Ishikawa (cell line): ENCODE measurements around the gene ROBO1.

Experiments
- EGR1 ChIP-seq: IDR thresholded peaks from 2 replicates; pipeline ENCODE4 v1.6.1; 2012
- RAD21 ChIP-seq: IDR thresholded peaks from 2 replicates; pipeline ENCODE4 v1.6.1; 2012; ENCODE audit warnings: low read depth
- TAF1 ChIP-seq: IDR thresholded peaks from 2 replicates; pipeline ENCODE4 v1.6.1; 2012; ENCODE audit warnings: low read depth, mild to moderate bottlenecking
- TCF12 ChIP-seq: IDR thresholded peaks from 2 replicates; pipeline ENCODE4 v1.6.1; 2012; ENCODE audit warnings: low read depth
- TEAD4 ChIP-seq: IDR thresholded peaks from 2 replicates; pipeline ENCODE4 v1.6.1; 2012
- ZBTB7A ChIP-seq: IDR thresholded peaks from 2 replicates; pipeline ENCODE4 v1.6.1; 2012; ENCODE audit warnings: low read depth
- TF ChIP-seq, protein P1 (sequence below): IDR thresholded peaks from 2 replicates; pipeline ENCODE4 v1.6.1; 2012; ENCODE audit warnings: low read depth, mild to moderate bottlenecking
- TF ChIP-seq, protein P2 (sequence below): IDR thresholded peaks from 2 replicates; pipeline ENCODE4 v1.6.1; 2012

DNA sequence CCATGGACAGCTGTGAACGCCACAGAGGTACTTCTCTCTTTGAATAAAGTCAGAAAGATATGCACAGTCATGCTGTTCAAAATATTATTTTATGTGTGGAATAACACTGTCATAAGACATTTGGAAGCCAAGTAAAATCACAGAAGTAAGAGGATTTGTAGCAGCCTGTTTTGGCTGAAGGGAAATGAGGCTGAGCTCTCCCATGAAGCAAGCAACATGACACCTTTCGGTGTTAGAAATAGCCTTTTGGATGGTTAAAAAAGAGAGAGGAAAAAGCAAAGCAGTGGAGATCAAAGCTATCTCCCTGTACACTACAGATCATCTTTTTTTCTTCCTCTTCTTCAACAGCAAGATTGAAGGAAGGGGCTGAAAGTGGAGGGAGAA is 755.3 kb downstream of the ROBO1 start:
- no peak for TF ChIP-seq TCF12
- TF ChIP-seq, protein P1, sequence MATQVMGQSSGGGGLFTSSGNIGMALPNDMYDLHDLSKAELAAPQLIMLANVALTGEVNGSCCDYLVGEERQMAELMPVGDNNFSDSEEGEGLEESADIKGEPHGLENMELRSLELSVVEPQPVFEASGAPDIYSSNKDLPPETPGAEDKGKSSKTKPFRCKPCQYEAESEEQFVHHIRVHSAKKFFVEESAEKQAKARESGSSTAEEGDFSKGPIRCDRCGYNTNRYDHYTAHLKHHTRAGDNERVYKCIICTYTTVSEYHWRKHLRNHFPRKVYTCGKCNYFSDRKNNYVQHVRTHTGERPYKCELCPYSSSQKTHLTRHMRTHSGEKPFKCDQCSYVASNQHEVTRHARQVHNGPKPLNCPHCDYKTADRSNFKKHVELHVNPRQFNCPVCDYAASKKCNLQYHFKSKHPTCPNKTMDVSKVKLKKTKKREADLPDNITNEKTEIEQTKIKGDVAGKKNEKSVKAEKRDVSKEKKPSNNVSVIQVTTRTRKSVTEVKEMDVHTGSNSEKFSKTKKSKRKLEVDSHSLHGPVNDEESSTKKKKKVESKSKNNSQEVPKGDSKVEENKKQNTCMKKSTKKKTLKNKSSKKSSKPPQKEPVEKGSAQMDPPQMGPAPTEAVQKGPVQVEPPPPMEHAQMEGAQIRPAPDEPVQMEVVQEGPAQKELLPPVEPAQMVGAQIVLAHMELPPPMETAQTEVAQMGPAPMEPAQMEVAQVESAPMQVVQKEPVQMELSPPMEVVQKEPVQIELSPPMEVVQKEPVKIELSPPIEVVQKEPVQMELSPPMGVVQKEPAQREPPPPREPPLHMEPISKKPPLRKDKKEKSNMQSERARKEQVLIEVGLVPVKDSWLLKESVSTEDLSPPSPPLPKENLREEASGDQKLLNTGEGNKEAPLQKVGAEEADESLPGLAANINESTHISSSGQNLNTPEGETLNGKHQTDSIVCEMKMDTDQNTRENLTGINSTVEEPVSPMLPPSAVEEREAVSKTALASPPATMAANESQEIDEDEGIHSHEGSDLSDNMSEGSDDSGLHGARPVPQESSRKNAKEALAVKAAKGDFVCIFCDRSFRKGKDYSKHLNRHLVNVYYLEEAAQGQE: no peak
- no peak for TF ChIP-seq TEAD4
- TF ChIP-seq RAD21: no peak
- no peak for TF ChIP-seq ZBTB7A
- no peak for TF ChIP-seq TAF1
- no peak for TF ChIP-seq EGR1
- TF ChIP-seq, protein P2, sequence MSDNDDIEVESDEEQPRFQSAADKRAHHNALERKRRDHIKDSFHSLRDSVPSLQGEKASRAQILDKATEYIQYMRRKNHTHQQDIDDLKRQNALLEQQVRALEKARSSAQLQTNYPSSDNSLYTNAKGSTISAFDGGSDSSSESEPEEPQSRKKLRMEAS: no peak
